ENCODE results near the gene ZBTB43.

GRCh38 chr9:126777733-126778132 lies 27.1 kb upstream of the ZBTB43 start:
- peak; percentile 62 to 83 for TF ChIP-seq CTCF (conservative IDR thresholded peaks at IDR 0.05; ENCODE audit: low read depth in 2 of 2)
- TF ChIP-seq POLR2AphosphoS5 (IDR thresholded peaks at IDR 0.05; ENCODE audit: low read depth), result no peak
- TF ChIP-seq REST (IDR thresholded peaks at IDR 0.05; ENCODE audit: unreplicated experiment), result no peak
- TF ChIP-seq JUNB (IDR thresholded peaks at IDR 0.05; ENCODE audit: unreplicated experiment), result no peak

All from GM23338 (cell line).